K562 (cell line): ENCODE data around the gene NMT1. TPM values are rescaled to one million over a fixed set of nuclear protein-coding genes. Genes with fewer than 3 reads are reported as not detected.

Source experiments
- EGR1 ChIP-seq: fragments of 450-650 bp; conservative IDR thresholded peaks from 2 replicates; pipeline ENCODE4 v1.6.1; 2017; ENCODE audit warnings: mild to moderate bottlenecking
- EHMT2 ChIP-seq: fragments of 450-650 bp; IDR thresholded peaks from 2 replicates; pipeline ENCODE4 v1.6.1; 2018; ENCODE audit warnings: antibody characterized with exemption
- GABPB1 ChIP-seq: sonication (generic); formaldehyde crosslinking; IDR thresholded peaks from 2 replicates; pipeline ENCODE4 v1.8.0; 2022; ENCODE audit warnings: mild to moderate bottlenecking, missing genetic modification reagents
- RBFOX2 ChIP-seq: fragments of 200-400 bp; formaldehyde crosslinking; IDR thresholded peaks from 2 replicates; pipeline ENCODE4 v1.6.1; 2017; ENCODE audit warnings: low read depth, mild to moderate bottlenecking, low read length, moderate library complexity
- SPI1 ChIP-seq: IDR thresholded peaks from 2 replicates; pipeline ENCODE4 v1.6.1; 2011; ENCODE audit warnings: low read depth, low read length, control low read depth, borderline replicate concordance
- TEAD2 ChIP-seq: fragments of 450-650 bp; IDR thresholded peaks from 2 replicates; pipeline ENCODE4 v1.6.1; 2016; ENCODE audit warnings: missing genetic modification characterization, control low read depth, missing compliant biosample characterization
- ZC3H11A ChIP-seq: IDR thresholded peaks from 2 replicates; pipeline ENCODE4 v1.6.1; 2012; ENCODE audit warnings: low read depth, low read length, improper control_type of control experiment
- ZNF184 ChIP-seq: sonication (generic); formaldehyde crosslinking; IDR thresholded peaks from 2 replicates; pipeline ENCODE4 v1.5.0; 2020; ENCODE audit warnings: missing genetic modification reagents
- ZNF436 ChIP-seq: fragments of 250-450, 450-650 bp; sonication (Bioruptor Pico); formaldehyde crosslinking; IDR thresholded peaks from 2 replicates; pipeline ENCODE4 v1.7.0; 2020; ENCODE audit warnings: mild to moderate bottlenecking
- ZNF507 ChIP-seq: conservative IDR thresholded peaks from 2 replicates; pipeline ENCODE4 v1.6.1; 2017; ENCODE audit warnings: missing genetic modification characterization, missing compliant biosample characterization
- ZNF778 ChIP-seq: fragments of 450-650 bp; formaldehyde crosslinking; IDR thresholded peaks from 2 replicates; pipeline ENCODE4 v1.4.0; 2020; ENCODE audit warnings: mild to moderate bottlenecking, moderate library complexity
- polyA plus RNA-seq, 8 experiments: library from polyadenylated mRNA; depleted of rRNA in 4 of 8; stranded (reverse) in 5 of 8; unstranded in 3 of 8; fragments of >200 nt; fragmentation: Nextera tagmentation in 2 of 8; fragmentation: Illumina TruSeq in 1 of 8; extraction: Ambion mirVana in 2 of 8; extraction: Trizol in 1 of 8; gene quantifications; 2 replicates each; pipeline versions ENCODE4 v1.2.1 to v1.2.3, GENCODE V29; 2011 to 2014; ENCODE audit warnings: inconsistent platforms in 1 of 8, missing spikeins in 1 of 8
- total RNA-seq, 7 experiments: library from RNA; depleted of rRNA in 6 of 7; stranded (reverse); fragments of >200 nt in 6 of 7; fragmentation: Illumina TruSeq in 2 of 7; extraction: Trizol in 2 of 7; gene quantifications; 2 replicates each; pipeline versions ENCODE4 v1.2.1 to v1.2.3, GENCODE V29; 2011 to 2021; ENCODE audit warnings: low replicate concordance in 1 of 7
- TF ChIP-seq, protein P1 (sequence below): fragments of 450-650 bp; IDR thresholded peaks from one replicate; pipeline ENCODE4 v1.6.1; 2018; ENCODE audit warnings: mild to moderate bottlenecking, moderate library complexity; ENCODE audit not compliant: partially characterized antibody
- TF ChIP-seq, protein P2 (sequence below): fragments of 250-450 bp; sonication (Bioruptor Pico); IDR thresholded peaks from 2 replicates; pipeline ENCODE4 v1.8.0; 2021; ENCODE audit warnings: borderline replicate concordance, mild to moderate bottlenecking, moderate library complexity; ENCODE audit not compliant: poor library complexity, severe bottlenecking
- TF ChIP-seq, protein P3 (sequence below): fragments of 150-350 bp; conservative IDR thresholded peaks from 2 replicates; pipeline ENCODE4 v1.6.1; 2014; ENCODE audit warnings: low read length
- TF ChIP-seq, protein P4 (sequence below), 2 experiments: fragments of 150-350 bp in 1 of 2; IDR thresholded peaks; 2 replicates each; pipeline ENCODE4 v1.6.1; 2012 to 2016; ENCODE audit warnings: low read depth in 2 of 2, low read length in 2 of 2, mild to moderate bottlenecking in 1 of 2, moderate library complexity in 1 of 2
- TF ChIP-seq, protein P5 (sequence below), 2 experiments: IDR thresholded peaks; 2 replicates each; pipeline ENCODE4 v1.6.1; 2012; ENCODE audit warnings: improper control_type of control experiment in 2 of 2, low read depth in 2 of 2, low read length in 2 of 2, borderline replicate concordance in 1 of 2

Gene NMT1
- total and polyA plus RNA-seq, 9 of the 15 experiments (the other 6 are each of a cell fraction or from before 2014, with no cell fraction given), result 86.7 to 569 (median 213) TPM

DNA sequence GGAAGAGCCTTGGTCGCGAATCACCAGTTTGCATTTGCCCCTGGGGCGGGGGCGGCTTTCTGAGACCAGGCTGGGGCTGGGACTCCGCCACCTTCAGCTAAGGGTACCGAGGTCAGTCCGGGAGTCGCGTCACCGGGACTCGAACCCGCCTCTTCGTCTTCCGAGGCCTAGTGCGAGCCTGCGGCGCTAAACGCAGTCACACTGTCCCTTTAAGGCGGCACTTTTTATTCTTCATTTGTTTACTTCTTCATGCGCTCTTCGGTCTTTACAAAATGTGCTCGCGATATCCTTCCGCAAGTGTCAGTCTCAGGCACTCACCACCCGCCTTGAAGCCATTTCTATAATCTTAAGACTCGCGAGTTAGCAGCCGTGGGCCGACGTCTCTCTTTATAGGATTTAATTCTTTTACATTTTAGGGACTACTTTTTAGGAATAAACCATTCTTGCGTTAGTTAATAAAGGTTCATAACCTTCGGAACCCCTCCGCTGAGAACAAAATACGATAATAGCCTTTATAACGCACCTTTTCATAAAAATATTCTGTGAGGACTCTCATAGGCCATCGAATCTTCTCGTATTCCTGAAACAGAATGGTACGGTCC is 86.6 kb downstream of the NMT1 start (continued):
- TF ChIP-seq ZNF184 (CRISPR knock-in tag) (no peak), ZNF436 (0 out of 2 replicates have a peak, but pooled peaks have one; percentile 3), RBFOX2 (no peak), ZNF778 (CRISPR knock-in tag) (no peak), EGR1 (peak; percentile 87), TEAD2 (tag) (no peak), GABPB1 (CRISPR knock-in tag) (peak; percentile 1; the same call in 1 of the 2 replicates), ZC3H11A (0 out of 2 replicates have a peak, but pooled peaks have one; percentile 6), EHMT2 (no peak), ZNF507 (tag) (no peak), SPI1 (no peak)
- TF ChIP-seq, protein P1, sequence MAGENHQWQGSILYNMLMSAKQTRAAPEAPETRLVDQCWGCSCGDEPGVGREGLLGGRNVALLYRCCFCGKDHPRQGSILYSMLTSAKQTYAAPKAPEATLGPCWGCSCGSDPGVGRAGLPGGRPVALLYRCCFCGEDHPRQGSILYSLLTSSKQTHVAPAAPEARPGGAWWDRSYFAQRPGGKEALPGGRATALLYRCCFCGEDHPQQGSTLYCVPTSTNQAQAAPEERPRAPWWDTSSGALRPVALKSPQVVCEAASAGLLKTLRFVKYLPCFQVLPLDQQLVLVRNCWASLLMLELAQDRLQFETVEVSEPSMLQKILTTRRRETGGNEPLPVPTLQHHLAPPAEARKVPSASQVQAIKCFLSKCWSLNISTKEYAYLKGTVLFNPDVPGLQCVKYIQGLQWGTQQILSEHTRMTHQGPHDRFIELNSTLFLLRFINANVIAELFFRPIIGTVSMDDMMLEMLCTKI, result no peak
- TF ChIP-seq, protein P2, sequence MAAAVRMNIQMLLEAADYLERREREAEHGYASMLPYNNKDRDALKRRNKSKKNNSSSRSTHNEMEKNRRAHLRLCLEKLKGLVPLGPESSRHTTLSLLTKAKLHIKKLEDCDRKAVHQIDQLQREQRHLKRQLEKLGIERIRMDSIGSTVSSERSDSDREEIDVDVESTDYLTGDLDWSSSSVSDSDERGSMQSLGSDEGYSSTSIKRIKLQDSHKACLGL (CRISPR knock-in tag), result no peak
- TF ChIP-seq, protein P3, sequence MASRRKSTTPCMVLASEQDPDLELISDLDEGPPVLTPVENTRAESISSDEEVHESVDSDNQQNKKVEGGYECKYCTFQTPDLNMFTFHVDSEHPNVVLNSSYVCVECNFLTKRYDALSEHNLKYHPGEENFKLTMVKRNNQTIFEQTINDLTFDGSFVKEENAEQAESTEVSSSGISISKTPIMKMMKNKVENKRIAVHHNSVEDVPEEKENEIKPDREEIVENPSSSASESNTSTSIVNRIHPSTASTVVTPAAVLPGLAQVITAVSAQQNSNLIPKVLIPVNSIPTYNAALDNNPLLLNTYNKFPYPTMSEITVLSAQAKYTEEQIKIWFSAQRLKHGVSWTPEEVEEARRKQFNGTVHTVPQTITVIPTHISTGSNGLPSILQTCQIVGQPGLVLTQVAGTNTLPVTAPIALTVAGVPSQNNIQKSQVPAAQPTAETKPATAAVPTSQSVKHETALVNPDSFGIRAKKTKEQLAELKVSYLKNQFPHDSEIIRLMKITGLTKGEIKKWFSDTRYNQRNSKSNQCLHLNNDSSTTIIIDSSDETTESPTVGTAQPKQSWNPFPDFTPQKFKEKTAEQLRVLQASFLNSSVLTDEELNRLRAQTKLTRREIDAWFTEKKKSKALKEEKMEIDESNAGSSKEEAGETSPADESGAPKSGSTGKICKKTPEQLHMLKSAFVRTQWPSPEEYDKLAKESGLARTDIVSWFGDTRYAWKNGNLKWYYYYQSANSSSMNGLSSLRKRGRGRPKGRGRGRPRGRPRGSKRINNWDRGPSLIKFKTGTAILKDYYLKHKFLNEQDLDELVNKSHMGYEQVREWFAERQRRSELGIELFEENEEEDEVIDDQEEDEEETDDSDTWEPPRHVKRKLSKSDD, result 0 out of 2 replicates have a peak, but pooled peaks have one; percentile 41
- TF ChIP-seq, protein P4, sequence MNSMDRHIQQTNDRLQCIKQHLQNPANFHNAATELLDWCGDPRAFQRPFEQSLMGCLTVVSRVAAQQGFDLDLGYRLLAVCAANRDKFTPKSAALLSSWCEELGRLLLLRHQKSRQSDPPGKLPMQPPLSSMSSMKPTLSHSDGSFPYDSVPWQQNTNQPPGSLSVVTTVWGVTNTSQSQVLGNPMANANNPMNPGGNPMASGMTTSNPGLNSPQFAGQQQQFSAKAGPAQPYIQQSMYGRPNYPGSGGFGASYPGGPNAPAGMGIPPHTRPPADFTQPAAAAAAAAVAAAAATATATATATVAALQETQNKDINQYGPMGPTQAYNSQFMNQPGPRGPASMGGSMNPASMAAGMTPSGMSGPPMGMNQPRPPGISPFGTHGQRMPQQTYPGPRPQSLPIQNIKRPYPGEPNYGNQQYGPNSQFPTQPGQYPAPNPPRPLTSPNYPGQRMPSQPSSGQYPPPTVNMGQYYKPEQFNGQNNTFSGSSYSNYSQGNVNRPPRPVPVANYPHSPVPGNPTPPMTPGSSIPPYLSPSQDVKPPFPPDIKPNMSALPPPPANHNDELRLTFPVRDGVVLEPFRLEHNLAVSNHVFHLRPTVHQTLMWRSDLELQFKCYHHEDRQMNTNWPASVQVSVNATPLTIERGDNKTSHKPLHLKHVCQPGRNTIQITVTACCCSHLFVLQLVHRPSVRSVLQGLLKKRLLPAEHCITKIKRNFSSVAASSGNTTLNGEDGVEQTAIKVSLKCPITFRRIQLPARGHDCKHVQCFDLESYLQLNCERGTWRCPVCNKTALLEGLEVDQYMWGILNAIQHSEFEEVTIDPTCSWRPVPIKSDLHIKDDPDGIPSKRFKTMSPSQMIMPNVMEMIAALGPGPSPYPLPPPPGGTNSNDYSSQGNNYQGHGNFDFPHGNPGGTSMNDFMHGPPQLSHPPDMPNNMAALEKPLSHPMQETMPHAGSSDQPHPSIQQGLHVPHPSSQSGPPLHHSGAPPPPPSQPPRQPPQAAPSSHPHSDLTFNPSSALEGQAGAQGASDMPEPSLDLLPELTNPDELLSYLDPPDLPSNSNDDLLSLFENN (IDR thresholded peaks at IDR 0.05; ENCODE audit: low read depth in 2 of 2, low read length in 2 of 2), result no peak
- TF ChIP-seq, protein P5, sequence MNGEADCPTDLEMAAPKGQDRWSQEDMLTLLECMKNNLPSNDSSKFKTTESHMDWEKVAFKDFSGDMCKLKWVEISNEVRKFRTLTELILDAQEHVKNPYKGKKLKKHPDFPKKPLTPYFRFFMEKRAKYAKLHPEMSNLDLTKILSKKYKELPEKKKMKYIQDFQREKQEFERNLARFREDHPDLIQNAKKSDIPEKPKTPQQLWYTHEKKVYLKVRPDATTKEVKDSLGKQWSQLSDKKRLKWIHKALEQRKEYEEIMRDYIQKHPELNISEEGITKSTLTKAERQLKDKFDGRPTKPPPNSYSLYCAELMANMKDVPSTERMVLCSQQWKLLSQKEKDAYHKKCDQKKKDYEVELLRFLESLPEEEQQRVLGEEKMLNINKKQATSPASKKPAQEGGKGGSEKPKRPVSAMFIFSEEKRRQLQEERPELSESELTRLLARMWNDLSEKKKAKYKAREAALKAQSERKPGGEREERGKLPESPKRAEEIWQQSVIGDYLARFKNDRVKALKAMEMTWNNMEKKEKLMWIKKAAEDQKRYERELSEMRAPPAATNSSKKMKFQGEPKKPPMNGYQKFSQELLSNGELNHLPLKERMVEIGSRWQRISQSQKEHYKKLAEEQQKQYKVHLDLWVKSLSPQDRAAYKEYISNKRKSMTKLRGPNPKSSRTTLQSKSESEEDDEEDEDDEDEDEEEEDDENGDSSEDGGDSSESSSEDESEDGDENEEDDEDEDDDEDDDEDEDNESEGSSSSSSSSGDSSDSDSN (IDR thresholded peaks at IDR 0.05; ENCODE audit: borderline replicate concordance in 1 of 2, low read depth in 2 of 2, low read length in 2 of 2), result no peak
